ENCODE results near the gene SIM2.

SIM2 gene

GRCh38 chr21:36722370-36723368 lies 23.8 kb downstream of the SIM2 start:
- no peak for TF ChIP-seq CTCF (IDR thresholded peaks at IDR 0.05; ENCODE audit: control insufficient read depth, insufficient read depth, low read depth, low read length, missing control alignments)
- H3K4me3 ChIP-seq (ENCODE audit: control insufficient read depth, low read depth, low read length): no peak overlapping the region
- DNase-seq (ENCODE audit: low read depth): no peak

GRCh38 chr21:36723371-36723881 lies 24.5 kb downstream of the SIM2 start:
- no peak overlapping the region for H3K4me3 ChIP-seq (ENCODE audit: control insufficient read depth, low read depth, low read length)
- no peak for DNase-seq (ENCODE audit: low read depth)
- TF ChIP-seq CTCF (IDR thresholded peaks at IDR 0.05; ENCODE audit: control insufficient read depth, insufficient read depth, low read depth, low read length, missing control alignments): no peak

GRCh38 chr21:36724660-36725059 lies 25.7 kb downstream of the SIM2 start:
- no peak overlapping the region for H3K4me3 ChIP-seq (ENCODE audit: control insufficient read depth, low read depth, low read length)
- TF ChIP-seq CTCF (IDR thresholded peaks at IDR 0.05; ENCODE audit: control insufficient read depth, insufficient read depth, low read depth, low read length, missing control alignments): no peak
- no peak for DNase-seq (ENCODE audit: low read depth)

- no peak for DNase-seq (ENCODE audit: low read depth)
- no peak overlapping the region for H3K4me3 ChIP-seq (ENCODE audit: control insufficient read depth, low read depth, low read length)
- TF ChIP-seq CTCF (IDR thresholded peaks at IDR 0.05; ENCODE audit: control insufficient read depth, insufficient read depth, low read depth, low read length, missing control alignments): no peak
Observed at GRCh38 chr21:36725793-36726386, 27.0 kb downstream of the SIM2 start.

- DNase-seq (ENCODE audit: low read depth): no peak
- H3K4me3 ChIP-seq (ENCODE audit: control insufficient read depth, low read depth, low read length): no peak overlapping the region
- no peak for TF ChIP-seq CTCF (IDR thresholded peaks at IDR 0.05; ENCODE audit: control insufficient read depth, insufficient read depth, low read depth, low read length, missing control alignments)
Observed at GRCh38 chr21:36727866-36728265, 29.0 kb downstream of the SIM2 start.

GRCh38 chr21:36728371-36729111 lies 29.6 kb downstream of the SIM2 start:
- TF ChIP-seq CTCF (IDR thresholded peaks at IDR 0.05; ENCODE audit: control insufficient read depth, insufficient read depth, low read depth, low read length, missing control alignments): no peak
- no peak for DNase-seq (ENCODE audit: low read depth)
- no peak overlapping the region for H3K4me3 ChIP-seq (ENCODE audit: control insufficient read depth, low read depth, low read length)
